Activated naive CD4-positive, alpha-beta T cell treated with anti-CD3 and anti-CD28 coated beads, Interleukin-2, amount 10 ng/mL, durations not matched to agents 7 days and 5 days (primary cell): ENCODE data around the gene PCGF3.

ENCODE experiments used
- CTCF ChIA-PET: fragments of 350-600 bp; sonication (Branson Sonifier 250); formaldehyde crosslinking; loops from one replicate; lab custom pipeline; 2021; ENCODE audit warnings: antibody characterized with exemption; lab: Charles Lee
- DNase-seq: peaks from one replicate; pipeline ENCODE4 v3.0.0-alpha.2; 2020
- H3K27ac Mint-ChIP-seq: one replicate; pipeline ENCODE4 v1.8.0; 2021; ENCODE audit warnings: mild to moderate bottlenecking, moderate library complexity, mixed read lengths
- H3K27me3 Mint-ChIP-seq: one replicate; pipeline ENCODE4 v1.8.0; 2021; ENCODE audit warnings: mild to moderate bottlenecking, mixed read lengths
- H3K36me3 Mint-ChIP-seq: one replicate; pipeline ENCODE4 v1.8.0; 2021; ENCODE audit warnings: mixed read lengths
- H3K4me1 Mint-ChIP-seq: one replicate; pipeline ENCODE4 v1.8.0; 2021; ENCODE audit warnings: mixed read lengths
- H3K4me3 Mint-ChIP-seq: one replicate; pipeline ENCODE4 v1.8.0; 2021; ENCODE audit warnings: mild to moderate bottlenecking, moderate library complexity, mixed read lengths
- H3K9me3 Mint-ChIP-seq: one replicate; pipeline ENCODE4 v1.8.0; 2021; ENCODE audit warnings: mixed read lengths

The PCGF3 gene

GRCh38 chr4:675980-676870, 29.4 kb upstream of the PCGF3 start:
- H3K4me1 Mint-ChIP-seq: peaks cover 19% of the 10 kb centered on the region
- no peaks in the 10 kb centered on the region for H3K9me3 Mint-ChIP-seq
- no peak for DNase-seq
- peak overlapping the region; percentile 85 for H3K4me3 Mint-ChIP-seq
- CTCF ChIA-PET: interaction anchor here (2.9 kb wide), 1 partner anchor 8 kb away, joined by 18 read pairs; no protein-coding TSS in a partner anchor
- peaks cover 19% of the 10 kb centered on the region for H3K36me3 Mint-ChIP-seq
- H3K27ac Mint-ChIP-seq: peak overlapping the region; percentile 24
- H3K27me3 Mint-ChIP-seq: peaks cover 18% of the 10 kb centered on the region

DNA sequence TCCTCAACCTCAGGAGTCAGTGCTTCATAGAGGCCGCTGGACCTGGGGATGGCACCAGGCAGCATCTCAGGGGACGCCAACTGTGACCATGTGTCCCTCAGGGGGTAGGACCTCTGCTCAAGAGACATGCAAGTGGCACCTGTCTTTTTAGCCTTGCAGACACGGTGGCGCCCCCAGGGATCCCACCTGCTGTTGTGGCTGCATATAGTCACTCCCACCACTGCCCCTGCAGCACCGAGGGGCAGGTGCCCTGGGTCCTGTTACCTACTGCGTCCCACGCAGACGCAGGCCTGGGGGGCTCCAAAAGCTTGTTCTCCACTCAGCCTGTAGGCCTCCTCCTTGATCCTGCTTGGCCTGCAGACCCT, 28.8 kb upstream of the PCGF3 start:
- no peak overlapping the region for H3K4me3 Mint-ChIP-seq
- peaks cover 18% of the 10 kb centered on the region for H3K27me3 Mint-ChIP-seq
- peak overlapping the region; percentile 28 for H3K27ac Mint-ChIP-seq
- no peak for DNase-seq
- H3K36me3 Mint-ChIP-seq: peaks cover 14% of the 10 kb centered on the region
- CTCF ChIA-PET: no interaction called here
- H3K9me3 Mint-ChIP-seq: no peaks in the 10 kb centered on the region
- H3K4me1 Mint-ChIP-seq: peaks cover 19% of the 10 kb centered on the region

DNA sequence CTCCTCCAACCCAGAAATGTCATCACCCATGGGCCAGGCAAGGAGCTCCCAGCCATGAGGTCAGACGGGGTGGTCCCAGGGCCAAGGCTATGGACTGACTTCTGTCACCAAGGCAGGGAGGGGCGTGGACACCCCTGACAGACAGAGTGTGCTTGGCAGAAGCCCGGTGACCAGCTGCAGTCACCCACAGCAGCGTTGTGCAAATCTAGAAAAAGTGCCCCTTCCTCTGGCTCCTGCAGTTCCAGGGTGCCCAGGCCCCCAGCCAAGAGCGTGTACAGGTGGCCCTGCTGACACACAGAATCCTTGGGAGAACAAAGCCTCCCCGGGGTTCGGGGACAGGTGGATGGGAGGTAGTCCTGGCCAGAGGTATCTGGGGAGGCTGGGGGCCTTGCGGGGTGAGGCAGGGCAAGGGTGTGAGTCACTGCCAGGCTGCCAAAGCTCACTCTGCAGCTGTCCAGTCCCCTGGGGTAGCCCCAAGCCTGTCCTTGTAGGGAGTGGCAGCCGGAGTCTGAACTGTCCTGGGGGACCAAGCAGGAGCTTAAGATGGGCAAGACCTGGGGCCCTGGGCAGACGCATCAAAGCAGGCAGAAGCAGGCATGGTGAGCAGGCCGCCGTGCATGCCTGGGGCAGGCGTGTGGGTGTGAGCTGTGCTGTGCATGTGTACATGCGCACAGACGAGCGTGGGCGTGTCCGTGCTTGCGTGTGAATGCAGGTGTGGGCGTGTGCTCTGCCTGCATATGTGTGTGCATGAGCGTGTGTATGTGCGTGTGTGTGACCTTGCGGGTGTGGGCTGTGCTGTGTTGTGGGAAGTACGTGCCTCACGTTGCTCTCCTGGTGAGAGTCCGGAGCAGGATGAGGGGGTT, 28.0 kb upstream of the PCGF3 start:
- CTCF ChIA-PET: no interaction called here
- DNase-seq: no peak
- Mint-ChIP-seq H3K4me1 (peaks cover 17% of the 10 kb centered on the region), H3K27ac (no peak overlapping the region), H3K36me3 (peaks cover 10% of the 10 kb centered on the region), H3K9me3 (no peaks in the 10 kb centered on the region), H3K4me3 (no peak overlapping the region), H3K27me3 (peaks cover 22% of the 10 kb centered on the region)

- Mint-ChIP-seq H3K9me3 (no peaks in the 10 kb centered on the region), H3K27ac (no peak overlapping the region), H3K27me3 (peaks cover 23% of the 10 kb centered on the region), H3K4me1 (peaks cover 9% of the 10 kb centered on the region), H3K36me3 (peaks cover 2% of the 10 kb centered on the region), H3K4me3 (no peak overlapping the region)
- no peak for DNase-seq
- CTCF ChIA-PET: no interaction called here
These were observed 27.1 kb upstream of the PCGF3 start for GRCh38 chr4:678331-679103.

DNA sequence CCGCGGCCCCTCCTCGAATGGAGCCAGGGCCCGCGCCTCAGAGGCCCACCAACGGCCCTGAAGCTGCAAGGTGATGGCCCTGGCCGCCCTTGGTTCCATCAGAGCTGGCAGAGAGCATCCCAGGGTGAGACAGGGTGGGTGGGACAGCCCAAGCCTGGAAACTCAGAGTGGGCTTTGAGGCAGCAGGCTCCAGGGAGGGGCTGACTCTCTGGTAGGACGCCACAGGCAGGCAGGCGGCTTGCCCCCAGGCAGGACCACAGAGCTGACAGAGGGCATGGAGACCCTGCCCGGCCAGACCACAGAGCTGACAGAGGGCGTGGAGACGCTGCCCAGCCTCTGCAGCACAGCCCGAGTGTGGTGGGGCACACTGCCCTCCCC, 26.5 kb upstream of the PCGF3 start:
- H3K36me3 Mint-ChIP-seq: peaks cover under 1% of the 10 kb centered on the region
- H3K27me3 Mint-ChIP-seq: peaks cover 23% of the 10 kb centered on the region
- H3K4me1 Mint-ChIP-seq: peaks cover 7% of the 10 kb centered on the region
- H3K27ac Mint-ChIP-seq: no peak overlapping the region
- H3K9me3 Mint-ChIP-seq: no peaks in the 10 kb centered on the region
- no peak overlapping the region for H3K4me3 Mint-ChIP-seq
- DNase-seq: no peak
- CTCF ChIA-PET: no interaction called here

GRCh38 chr4:679629-680028, 26.0 kb upstream of the PCGF3 start:
- H3K4me3 Mint-ChIP-seq: no peak overlapping the region
- no peaks in the 10 kb centered on the region for H3K36me3 Mint-ChIP-seq
- peaks cover 6% of the 10 kb centered on the region for H3K4me1 Mint-ChIP-seq
- no peak for DNase-seq
- H3K27me3 Mint-ChIP-seq: peaks cover 23% of the 10 kb centered on the region
- no peak overlapping the region for H3K27ac Mint-ChIP-seq
- H3K9me3 Mint-ChIP-seq: no peaks in the 10 kb centered on the region
- CTCF ChIA-PET: no interaction called here

DNA sequence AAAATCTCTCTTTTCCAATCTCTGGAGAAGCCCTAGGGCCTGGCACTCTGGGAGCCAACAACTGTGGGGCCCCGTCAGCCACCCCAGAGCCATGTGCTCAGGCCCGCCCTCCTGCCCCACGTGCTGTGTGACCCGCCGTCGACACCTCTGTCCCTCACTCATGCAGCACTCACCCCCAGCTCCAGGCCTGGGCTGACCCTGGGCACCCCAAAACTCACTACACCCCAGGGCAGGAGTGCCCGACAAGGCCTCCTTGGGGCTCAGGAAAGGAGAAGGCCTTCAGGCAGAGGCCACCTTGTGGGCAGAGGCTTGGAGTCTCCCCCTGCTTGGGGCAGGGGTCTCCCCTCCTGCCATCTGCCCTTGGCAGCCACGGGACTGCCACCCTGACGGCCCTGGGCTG, 25.5 kb upstream of the PCGF3 start:
- no peak overlapping the region for H3K4me3 Mint-ChIP-seq
- no peak for DNase-seq
- H3K36me3 Mint-ChIP-seq: no peaks in the 10 kb centered on the region
- H3K27me3 Mint-ChIP-seq: peaks cover 23% of the 10 kb centered on the region
- no peaks in the 10 kb centered on the region for H3K9me3 Mint-ChIP-seq
- CTCF ChIA-PET: no interaction called here
- no peak overlapping the region for H3K27ac Mint-ChIP-seq
- H3K4me1 Mint-ChIP-seq: peaks cover 6% of the 10 kb centered on the region

DNA sequence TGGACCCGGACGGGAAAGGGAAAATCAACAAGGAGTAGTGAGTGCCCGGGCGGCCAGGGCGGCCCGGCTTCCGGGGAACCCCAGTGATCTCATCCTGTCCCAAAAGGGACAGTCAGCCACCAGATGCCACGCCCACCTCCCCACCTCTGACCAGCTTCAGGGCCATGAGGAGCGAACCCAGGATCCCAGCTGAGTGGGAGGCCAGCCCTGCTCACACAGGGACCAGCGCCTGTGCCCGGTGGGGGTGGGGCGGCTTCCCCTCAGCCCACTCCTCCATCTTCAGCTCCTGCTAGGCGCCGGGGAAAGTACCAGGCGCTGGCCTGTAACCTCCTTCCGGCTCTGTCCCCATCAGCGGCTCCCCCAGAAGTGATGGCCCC, 25.1 kb upstream of the PCGF3 start:
- Mint-ChIP-seq H3K36me3 (no peaks in the 10 kb centered on the region), H3K27ac (no peak overlapping the region), H3K9me3 (no peaks in the 10 kb centered on the region), H3K4me1 (peaks cover 6% of the 10 kb centered on the region), H3K4me3 (peak overlapping the region; percentile 23), H3K27me3 (peaks cover 23% of the 10 kb centered on the region)
- no peak for DNase-seq
- CTCF ChIA-PET: no interaction called here

DNA sequence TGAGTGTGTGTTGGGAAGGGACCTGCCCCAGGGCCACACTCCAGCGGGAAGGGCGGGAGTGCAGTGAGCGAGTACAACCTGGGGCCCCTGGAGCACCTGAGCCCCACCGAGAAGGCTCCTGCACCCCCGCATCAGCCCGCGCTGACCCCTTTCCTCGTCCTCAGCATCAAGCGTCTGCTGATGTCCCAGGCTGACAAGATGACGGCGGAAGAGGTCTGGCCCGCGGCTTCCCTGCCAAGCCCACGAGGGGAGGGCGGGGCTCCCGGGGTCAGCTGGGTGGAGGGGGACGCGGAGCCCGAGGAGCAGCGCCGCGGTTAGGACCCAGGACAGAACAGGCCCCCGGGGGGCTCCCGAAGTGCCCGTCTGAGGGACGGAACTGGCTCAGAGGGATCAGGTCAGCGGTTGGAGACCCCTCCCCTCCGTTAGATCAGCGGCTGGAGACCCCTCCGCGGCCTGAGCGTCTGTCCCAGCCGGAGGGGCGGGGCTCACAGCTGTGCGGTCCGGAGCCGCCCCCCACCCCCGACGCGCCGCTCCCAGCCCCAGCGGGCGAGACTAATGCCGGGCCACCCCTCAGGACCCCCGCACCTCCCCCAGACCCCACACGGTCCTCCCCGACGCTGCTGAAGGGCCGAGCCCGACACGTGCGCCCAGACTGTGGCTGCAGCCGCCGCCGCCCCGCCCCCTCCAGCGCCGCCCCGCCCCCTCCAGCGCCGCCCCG, 24.5 kb upstream of the PCGF3 start:
- CTCF ChIA-PET: no interaction called here
- Mint-ChIP-seq H3K4me1 (peaks cover 6% of the 10 kb centered on the region), H3K9me3 (no peaks in the 10 kb centered on the region), H3K36me3 (no peaks in the 10 kb centered on the region), H3K4me3 (peak overlapping the region; percentile 23), H3K27ac (no peak overlapping the region), H3K27me3 (peaks cover 23% of the 10 kb centered on the region)
- DNase-seq: peak; percentile 68

DNA sequence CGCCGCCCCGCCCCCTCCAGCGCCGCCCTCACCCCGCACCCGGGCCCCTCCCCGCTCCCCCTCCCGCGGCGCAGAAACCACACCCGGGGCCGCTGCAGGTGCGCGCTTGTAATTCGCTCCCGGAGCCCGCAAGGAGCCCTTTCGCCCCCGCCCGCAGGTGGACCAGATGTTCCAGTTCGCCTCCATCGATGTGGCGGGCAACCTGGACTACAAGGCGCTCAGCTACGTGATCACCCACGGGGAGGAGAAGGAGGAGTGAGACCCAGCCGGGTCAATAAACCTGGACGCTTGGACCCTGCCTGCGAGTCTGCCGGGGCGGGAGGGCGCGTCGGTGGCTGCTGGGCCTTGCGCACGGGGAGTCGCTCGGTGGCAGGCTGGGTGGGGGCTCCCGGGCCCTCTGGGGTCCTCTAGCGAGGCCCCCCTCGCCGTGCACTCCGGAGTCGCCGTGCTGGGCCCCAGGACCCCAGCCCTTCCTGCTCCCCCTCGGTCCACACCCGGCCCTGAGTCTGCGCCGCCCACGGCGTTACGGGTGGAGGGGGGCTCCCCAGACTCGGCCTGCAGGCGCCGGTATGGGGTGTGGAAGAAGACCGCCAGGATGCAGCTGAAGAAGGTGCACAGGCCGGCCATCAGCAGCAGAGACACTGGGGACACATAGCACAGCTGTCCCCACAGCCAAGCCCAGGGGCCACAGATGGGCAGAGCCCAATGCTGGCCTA, 23.7 kb upstream of the PCGF3 start:
- Mint-ChIP-seq H3K27ac (no peak overlapping the region), H3K4me3 (no peak overlapping the region), H3K4me1 (peaks cover 6% of the 10 kb centered on the region), H3K36me3 (no peaks in the 10 kb centered on the region), H3K27me3 (peaks cover 23% of the 10 kb centered on the region), H3K9me3 (no peaks in the 10 kb centered on the region)
- DNase-seq: peak; percentile 39
- CTCF ChIA-PET: no interaction called here

GRCh38 chr4:682490-683172, 23.0 kb upstream of the PCGF3 start:
- no peaks in the 10 kb centered on the region for H3K9me3 Mint-ChIP-seq
- H3K4me3 Mint-ChIP-seq: peak overlapping the region; percentile 21
- no peaks in the 10 kb centered on the region for H3K36me3 Mint-ChIP-seq
- H3K27ac Mint-ChIP-seq: no peak overlapping the region
- no peak for DNase-seq
- H3K4me1 Mint-ChIP-seq: peaks cover 6% of the 10 kb centered on the region
- H3K27me3 Mint-ChIP-seq: peaks cover 29% of the 10 kb centered on the region
- CTCF ChIA-PET: interaction anchor here (2.8 kb wide), 1 partner anchor 8 kb away, joined by 18 read pairs; the partner anchor contains the start of genes ATP5ME and MYL5

DNA sequence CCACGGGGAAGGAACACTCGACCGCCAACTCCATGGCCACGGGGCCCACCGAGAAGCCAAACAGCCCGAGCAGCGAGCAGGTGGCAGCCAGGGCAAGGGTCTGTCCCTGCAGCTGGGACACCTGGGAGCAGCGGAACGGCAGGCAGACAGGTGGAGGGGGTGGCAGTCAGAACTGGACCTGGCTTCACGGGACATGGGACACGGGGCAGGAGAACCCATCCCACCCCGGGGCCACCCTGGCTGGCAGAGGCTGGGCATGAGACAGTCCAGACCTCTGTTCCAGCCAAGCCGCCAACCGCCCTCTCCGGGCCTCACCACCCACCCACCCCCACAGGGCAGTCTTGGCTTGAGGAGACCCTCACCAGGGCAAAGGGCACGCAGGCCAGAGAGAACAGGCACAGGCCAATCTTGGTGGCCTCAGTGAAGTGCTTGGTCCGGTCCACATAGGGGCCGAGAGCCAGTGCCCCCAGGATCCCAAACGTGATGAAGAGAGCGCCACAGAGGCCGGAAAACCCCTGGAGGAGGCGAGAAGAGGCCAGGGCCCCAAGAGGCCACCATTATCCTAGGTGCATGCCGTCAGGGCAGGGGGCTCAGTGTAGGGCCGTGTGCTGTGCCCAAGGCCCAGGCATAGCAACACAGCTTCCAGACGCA, 22.3 kb upstream of the PCGF3 start:
- H3K4me1 Mint-ChIP-seq: peaks cover 6% of the 10 kb centered on the region
- H3K27ac Mint-ChIP-seq: no peak overlapping the region
- no peaks in the 10 kb centered on the region for H3K36me3 Mint-ChIP-seq
- CTCF ChIA-PET: interaction anchor here (0.7 to 3.1 kb wide), 3 partner anchors 9 to 577 kb away, joined by 3 to 18 read pairs (median 17); partner anchors contain the start of genes ATP5ME and MYL5
- DNase-seq: no peak
- H3K4me3 Mint-ChIP-seq: no peak overlapping the region
- H3K9me3 Mint-ChIP-seq: no peaks in the 10 kb centered on the region
- peaks cover 33% of the 10 kb centered on the region for H3K27me3 Mint-ChIP-seq
